ENCODE measurements around the gene KCNQ1. TPM values are rescaled to one million over a fixed set of nuclear protein-coding genes. Genes with fewer than 3 reads are reported as not detected.
A peak's percentile ranks its signal among the peaks of the same experiment; 100 is the strongest.

The KCNQ1 gene
- total RNA-seq, 4 donors from 2014 or later, result 0.89 to 2.2 (median 1.3) TPM

DNA sequence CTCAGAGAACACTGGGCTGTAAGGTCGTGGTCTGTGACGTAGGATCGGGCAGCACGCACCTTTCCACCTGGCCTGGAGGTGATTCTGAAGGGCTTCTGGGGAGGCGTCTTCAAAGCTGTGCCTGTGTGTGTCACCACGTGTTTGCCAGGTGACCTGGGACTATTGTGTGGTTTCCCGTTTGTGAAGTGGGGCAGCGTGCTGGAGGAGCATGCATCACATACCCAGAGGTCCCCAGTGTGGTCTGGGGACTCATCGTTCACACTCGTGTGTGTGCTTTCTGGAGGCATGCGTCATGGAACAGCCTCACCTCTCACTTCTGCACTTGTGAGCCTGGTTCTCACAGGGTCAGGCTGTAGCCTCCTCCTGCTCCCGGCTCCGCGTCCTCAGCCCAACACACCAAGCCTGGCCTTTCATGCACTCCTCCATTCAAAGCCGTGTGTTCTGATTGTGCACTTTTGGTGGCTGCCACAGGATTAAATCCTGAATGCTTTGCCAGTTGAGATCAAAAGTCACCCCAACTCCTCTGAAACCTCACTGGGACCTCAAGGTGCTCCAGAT is 148.7 kb downstream of the KCNQ1 start:
- no peaks in the 10 kb centered on the region for H3K4me1 ChIP-seq
- H3K27me3 ChIP-seq, result no peaks in the 10 kb centered on the region
- no peak overlapping the region for H3K27ac ChIP-seq
- TF ChIP-seq POLR2A (IDR thresholded peaks at IDR 0.05) (no peak), EP300 (IDR thresholded peaks at IDR 0.05) (no peak)
- TF ChIP-seq, protein P1, sequence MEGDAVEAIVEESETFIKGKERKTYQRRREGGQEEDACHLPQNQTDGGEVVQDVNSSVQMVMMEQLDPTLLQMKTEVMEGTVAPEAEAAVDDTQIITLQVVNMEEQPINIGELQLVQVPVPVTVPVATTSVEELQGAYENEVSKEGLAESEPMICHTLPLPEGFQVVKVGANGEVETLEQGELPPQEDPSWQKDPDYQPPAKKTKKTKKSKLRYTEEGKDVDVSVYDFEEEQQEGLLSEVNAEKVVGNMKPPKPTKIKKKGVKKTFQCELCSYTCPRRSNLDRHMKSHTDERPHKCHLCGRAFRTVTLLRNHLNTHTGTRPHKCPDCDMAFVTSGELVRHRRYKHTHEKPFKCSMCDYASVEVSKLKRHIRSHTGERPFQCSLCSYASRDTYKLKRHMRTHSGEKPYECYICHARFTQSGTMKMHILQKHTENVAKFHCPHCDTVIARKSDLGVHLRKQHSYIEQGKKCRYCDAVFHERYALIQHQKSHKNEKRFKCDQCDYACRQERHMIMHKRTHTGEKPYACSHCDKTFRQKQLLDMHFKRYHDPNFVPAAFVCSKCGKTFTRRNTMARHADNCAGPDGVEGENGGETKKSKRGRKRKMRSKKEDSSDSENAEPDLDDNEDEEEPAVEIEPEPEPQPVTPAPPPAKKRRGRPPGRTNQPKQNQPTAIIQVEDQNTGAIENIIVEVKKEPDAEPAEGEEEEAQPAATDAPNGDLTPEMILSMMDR (IDR thresholded peaks at IDR 0.05), result no peak
- 89% methylated on average over 15 of the region's 15 CpGs for WGBS
- DNase-seq (ENCODE audit: low spot score in 2 of 2), result peak in 1 of 2 donors; percentile 29
- peaks cover 5% of the 10 kb centered on the region for H3K9me3 ChIP-seq
- H3K4me3 ChIP-seq, result no peak overlapping the region
- no peaks in the 10 kb centered on the region for H3K36me3 ChIP-seq

DNA sequence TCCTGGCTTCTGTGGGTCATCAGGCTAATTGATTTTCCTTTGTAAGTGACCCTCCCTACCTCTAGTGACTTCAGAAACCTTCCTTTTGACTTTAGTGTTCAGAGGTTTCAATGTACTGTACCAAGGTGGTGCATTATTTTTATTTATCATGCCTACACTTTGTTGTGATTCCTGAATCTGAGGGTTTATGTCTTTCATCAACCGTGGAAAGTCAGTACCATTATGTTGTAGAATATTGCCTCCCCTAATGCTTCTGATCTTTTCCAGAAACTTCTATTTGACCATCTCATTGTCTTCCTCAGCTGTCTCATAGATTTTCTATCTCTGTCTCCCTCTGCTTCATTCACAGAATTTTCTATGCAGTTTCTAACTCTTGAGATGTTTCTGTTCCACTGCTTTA is 149.5 kb downstream of the KCNQ1 start:
- no peaks in the 10 kb centered on the region for H3K4me1 ChIP-seq
- H3K4me3 ChIP-seq, result no peak overlapping the region
- WGBS, result 97% methylated on average over 1 of the region's 1 CpG
- DNase-seq (ENCODE audit: low spot score in 2 of 2), result no peak
- H3K27me3 ChIP-seq, result no peaks in the 10 kb centered on the region
- H3K36me3 ChIP-seq, result no peaks in the 10 kb centered on the region
- no peak overlapping the region for H3K27ac ChIP-seq
- TF ChIP-seq, protein P1 (IDR thresholded peaks at IDR 0.05), result no peak
- TF ChIP-seq POLR2A (IDR thresholded peaks at IDR 0.05) (no peak), EP300 (IDR thresholded peaks at IDR 0.05) (no peak), POLR2AphosphoS5 (IDR thresholded peaks at IDR 0.05) (no peak)
- H3K9me3 ChIP-seq, result peaks cover 5% of the 10 kb centered on the region

DNA sequence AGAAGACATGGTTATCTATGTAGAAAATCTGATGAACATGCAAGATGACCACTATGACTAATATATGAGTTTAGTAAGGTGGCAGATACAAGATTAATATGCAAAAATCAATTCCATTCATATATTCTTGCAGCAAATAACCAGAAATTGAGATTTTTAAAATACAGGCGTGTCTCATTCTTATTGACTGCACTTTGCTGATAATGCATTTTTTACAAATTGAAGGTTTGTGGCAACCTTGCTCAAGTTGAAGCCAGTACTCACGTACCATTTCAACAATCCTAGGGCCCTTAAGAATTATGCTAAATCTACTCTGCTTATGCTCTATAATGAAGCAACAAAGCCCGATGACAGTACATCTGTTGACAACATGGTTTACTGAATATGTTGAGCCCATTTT is 150.4 kb downstream of the KCNQ1 start:
- Histone ChIP-seq H3K27ac (no peak overlapping the region), H3K9me3 (peaks cover 5% of the 10 kb centered on the region), H3K4me1 (no peaks in the 10 kb centered on the region), H3K27me3 (no peaks in the 10 kb centered on the region), H3K4me3 (no peak overlapping the region), H3K36me3 (no peaks in the 10 kb centered on the region)
- TF ChIP-seq POLR2A (IDR thresholded peaks at IDR 0.05) (no peak), EP300 (IDR thresholded peaks at IDR 0.05) (no peak), POLR2AphosphoS5 (IDR thresholded peaks at IDR 0.05) (no peak)
- TF ChIP-seq, protein P1 (IDR thresholded peaks at IDR 0.05), result no peak
- no peak for DNase-seq (ENCODE audit: low spot score in 2 of 2)
- 81% methylated on average over 3 of the region's 3 CpGs for WGBS

DNA sequence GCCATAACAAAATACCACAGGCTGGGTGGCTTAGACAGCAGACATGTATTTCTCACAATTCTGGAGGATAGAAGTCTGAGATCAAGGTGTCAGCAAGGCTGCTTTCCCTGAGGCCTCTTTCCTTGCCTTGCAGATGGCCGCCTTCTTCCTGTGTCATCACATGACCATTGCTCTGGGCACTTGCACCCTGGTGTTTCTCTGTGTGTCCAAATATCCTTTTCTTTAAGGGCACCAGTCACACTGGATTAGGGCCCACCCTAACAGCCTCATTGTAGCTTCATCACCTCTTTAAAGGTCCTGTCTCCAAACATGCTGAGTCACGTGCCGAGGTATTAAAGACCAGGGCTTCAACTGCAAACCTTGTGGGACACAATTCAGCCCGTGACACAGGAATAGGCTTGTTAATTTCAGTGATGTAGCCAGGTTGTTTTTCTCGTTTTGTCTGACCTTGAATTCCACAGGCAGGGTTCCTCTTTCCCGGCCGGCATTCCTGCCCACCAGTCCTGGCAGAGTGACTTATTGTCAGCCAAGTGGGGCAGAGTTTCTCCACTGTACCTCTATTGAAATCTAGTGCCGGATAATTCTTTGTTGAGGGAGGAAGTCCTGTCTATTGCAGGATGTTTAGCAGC is 154.9 kb downstream of the KCNQ1 start:
- H3K27me3 ChIP-seq, result no peaks in the 10 kb centered on the region
- H3K36me3 ChIP-seq, result no peaks in the 10 kb centered on the region
- no peak overlapping the region for H3K27ac ChIP-seq
- no peaks in the 10 kb centered on the region for H3K4me1 ChIP-seq
- DNase-seq (ENCODE audit: low spot score in 2 of 2), result no peak
- peaks cover 5% of the 10 kb centered on the region for H3K9me3 ChIP-seq
- TF ChIP-seq POLR2A (IDR thresholded peaks at IDR 0.05) (no peak), POLR2AphosphoS5 (IDR thresholded peaks at IDR 0.05) (no peak), EP300 (IDR thresholded peaks at IDR 0.05) (no peak)
- TF ChIP-seq, protein P1 (IDR thresholded peaks at IDR 0.05), result no peak
- no peak overlapping the region for H3K4me3 ChIP-seq
- 63% methylated on average over 8 of the region's 8 CpGs for WGBS

DNA sequence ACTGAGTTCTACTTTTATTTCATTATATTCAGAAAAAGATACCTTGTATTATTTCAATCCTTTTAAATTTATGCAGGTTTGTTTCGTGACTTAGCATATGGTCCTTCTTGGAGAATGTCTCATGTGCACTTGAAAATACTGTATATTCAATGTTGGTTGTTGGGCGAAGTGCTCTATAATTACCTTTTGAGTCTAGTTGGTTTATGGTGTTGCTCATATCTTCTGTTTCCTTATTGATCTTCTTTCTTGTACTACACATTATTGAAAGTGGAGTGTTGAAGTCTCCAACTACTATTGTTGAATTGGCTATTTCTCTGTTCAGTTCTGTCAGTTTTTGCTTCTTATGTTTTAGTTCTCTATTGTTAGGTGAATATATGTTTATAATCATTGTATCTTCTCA is 164.5 kb downstream of the KCNQ1 start:
- TF ChIP-seq, protein P1 (IDR thresholded peaks at IDR 0.05), result no peak
- TF ChIP-seq EP300 (IDR thresholded peaks at IDR 0.05), result no peak
- TF ChIP-seq POLR2AphosphoS5 (IDR thresholded peaks at IDR 0.05), result no peak
- TF ChIP-seq POLR2A (IDR thresholded peaks at IDR 0.05), result no peak
- H3K27me3 ChIP-seq, result no peaks in the 10 kb centered on the region
- 93% methylated on average over 2 of the region's 2 CpGs for WGBS
- H3K4me3 ChIP-seq, result no peak overlapping the region
- no peak overlapping the region for H3K27ac ChIP-seq
- no peaks in the 10 kb centered on the region for H3K36me3 ChIP-seq
- peaks cover 4% of the 10 kb centered on the region for H3K9me3 ChIP-seq
- no peak for DNase-seq (ENCODE audit: low spot score in 2 of 2)
- H3K4me1 ChIP-seq, result no peaks in the 10 kb centered on the region
